GM21360 (cell line): Measurements from ENCODE around the gene DCANP1.

Experiments used
- ATAC-seq: cut with Tn5 transposase; IDR thresholded peaks from one replicate; pipeline ENCODE4 v1.9.1; 2021; ENCODE audit warnings: mild to moderate bottlenecking, moderate library complexity; ENCODE audit not compliant: unreplicated experiment

The DCANP1 gene

GRCh38 chr5:135426102-135427082, 20.8 kb downstream of the DCANP1 start:
- peak; percentile 79 for ATAC-seq

- no peak for ATAC-seq
These were observed 21.5 kb downstream of the DCANP1 start for GRCh38 chr5:135425641-135426040.

DNA sequence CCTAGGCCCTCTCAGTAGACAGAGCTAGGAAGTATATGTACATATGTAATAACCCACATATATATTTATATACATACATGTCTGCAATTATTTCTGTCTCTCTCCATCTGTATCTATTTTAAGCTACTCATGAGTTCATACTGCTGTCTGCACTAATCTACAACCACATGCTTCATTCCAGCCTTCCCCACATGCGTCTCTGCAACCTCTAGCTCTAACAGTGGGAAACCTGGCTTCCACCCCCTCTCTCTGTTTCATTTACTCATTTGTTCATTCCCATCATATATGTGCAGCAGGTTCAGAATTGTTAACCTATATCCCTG, 23.3 kb downstream of the DCANP1 start:
- ATAC-seq, result no peak

- ATAC-seq, result no peak
These were observed 23.9 kb downstream of the DCANP1 start for GRCh38 chr5:135423146-135423845.

- no peak for ATAC-seq
These were observed 24.7 kb downstream of the DCANP1 start for GRCh38 chr5:135422419-135422818.

- ATAC-seq, result no peak
These were observed 30.1 kb downstream of the DCANP1 start for GRCh38 chr5:135417083-135417482.

GRCh38 chr5:135405082-135405481, 42.1 kb downstream of the DCANP1 start:
- ATAC-seq, result no peak

DNA sequence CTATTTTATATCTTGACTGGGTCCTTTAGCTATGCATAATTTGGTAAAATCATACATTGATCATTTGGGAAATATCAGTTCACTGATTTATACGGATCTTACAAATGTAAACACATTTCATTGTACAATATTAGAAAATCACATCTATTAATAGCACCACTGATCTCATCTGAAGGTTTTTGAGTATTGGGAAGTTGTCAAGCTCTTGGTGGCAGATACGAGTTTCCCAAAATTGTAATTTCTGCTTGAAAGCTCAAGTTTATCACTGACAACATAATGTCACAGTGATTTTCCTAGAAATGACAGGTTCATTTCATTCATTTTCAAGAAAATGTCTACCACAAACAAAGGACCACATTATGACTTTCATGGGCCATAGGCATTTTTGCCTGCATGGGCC, 45.1 kb downstream of the DCANP1 start:
- ATAC-seq, result no peak

DNA sequence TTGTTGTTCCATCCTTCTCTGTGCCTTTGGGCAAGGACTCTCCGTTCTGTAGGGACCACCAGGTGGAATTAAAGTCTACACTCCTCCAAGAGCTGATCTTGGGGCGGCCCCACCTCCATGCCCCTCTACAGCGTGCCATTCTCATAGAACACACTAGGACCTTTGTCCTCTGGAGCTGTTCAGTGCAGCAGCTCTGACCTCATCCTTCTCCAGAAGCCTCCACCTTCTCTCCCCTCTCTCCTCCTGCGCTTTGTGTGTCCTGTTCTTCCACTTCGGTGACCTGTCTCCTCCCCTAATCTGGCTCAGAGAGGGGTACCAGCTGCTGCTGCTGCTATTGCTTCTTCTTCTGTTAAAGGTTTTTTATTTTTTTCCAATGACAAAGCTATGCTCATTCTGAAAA, 46.3 kb downstream of the DCANP1 start:
- no peak for ATAC-seq

GRCh38 chr5:135399794-135400542, 47.2 kb downstream of the DCANP1 start:
- no peak for ATAC-seq

GRCh38 chr5:135398855-135399793, 48.0 kb downstream of the DCANP1 start, which contains the start of gene MACROH2A1:
Gene MACROH2A1, minus strand, starts transcription at chr5:135399231. Its CDS starts 10,138 bp downstream, at chr5:135389093.
- ATAC-seq, result peak; percentile 84

- ATAC-seq, result peak; percentile 16
These were observed 48.8 kb downstream of the DCANP1 start for GRCh38 chr5:135398160-135398854.

GRCh38 chr5:135397084-135397483, 50.1 kb downstream of the DCANP1 start:
- no peak for ATAC-seq

DNA sequence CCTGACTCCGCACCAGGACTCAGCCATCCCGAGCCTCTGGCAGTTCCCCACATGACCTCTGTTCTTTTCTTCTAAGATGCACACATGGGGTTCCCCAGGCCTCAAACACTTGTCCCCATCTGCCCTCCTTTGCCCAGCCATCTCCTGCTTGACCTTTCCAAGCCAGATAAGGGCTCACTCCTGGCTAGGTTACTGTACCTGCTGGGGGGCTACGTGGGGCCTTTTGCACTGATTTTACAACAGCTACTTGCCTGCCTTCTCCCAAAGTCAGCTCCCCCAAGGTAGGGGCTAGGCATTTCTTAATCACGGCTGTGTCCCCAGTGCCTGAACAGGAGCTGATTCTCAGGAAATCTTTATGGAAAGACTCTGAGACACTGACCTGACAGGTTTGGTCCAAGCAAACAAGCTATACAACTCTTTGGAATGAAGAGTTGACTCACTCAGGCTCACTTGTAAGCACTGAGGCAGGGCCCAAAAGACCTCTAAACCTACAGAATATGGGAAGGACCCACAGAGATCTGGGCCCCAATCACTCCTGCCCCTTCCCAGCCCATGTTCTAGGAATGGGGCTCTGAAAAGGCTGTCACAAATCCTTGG, 50.6 kb downstream of the DCANP1 start:
- ATAC-seq, result no peak

- no peak for ATAC-seq
These were observed 51.3 kb downstream of the DCANP1 start for GRCh38 chr5:135395866-135396265.

DNA sequence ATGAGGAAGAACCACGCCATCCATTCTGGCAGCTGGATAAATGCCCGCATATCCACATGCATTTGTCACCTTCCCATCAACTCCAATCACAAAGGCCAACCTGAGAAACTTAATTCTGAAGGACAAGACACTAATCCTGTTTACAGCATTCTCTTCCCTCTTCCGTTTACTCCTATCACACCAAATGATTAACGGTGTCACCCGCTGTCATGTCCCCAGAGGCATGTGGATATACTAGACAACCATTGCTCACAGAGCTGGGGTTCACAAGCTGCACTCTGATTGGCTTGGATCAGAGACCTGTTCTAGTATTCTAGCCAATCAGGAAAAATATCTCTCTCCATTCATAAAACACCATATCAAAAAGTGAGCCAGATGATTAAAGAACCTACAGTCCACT, 51.7 kb downstream of the DCANP1 start:
- ATAC-seq, result no peak
